ENCODE measurements around the gene TRAPPC3L. TPM values are rescaled to one million over a fixed set of nuclear protein-coding genes. Genes with fewer than 3 reads are reported as not detected.
A peak's percentile ranks its signal among the peaks of the same experiment; 100 is the strongest.

Gene TRAPPC3L
- total and polyA plus RNA-seq, 9 of the 15 experiments (the other 6 are each of a cell fraction or from before 2014, with no cell fraction given): not detected

- peak; percentile 24; the same call in 1 of the 2 replicates for TF ChIP-seq USF2 (CRISPR knock-in tag; IDR thresholded peaks at IDR 0.05)
- no peak for TF ChIP-seq ZNF766 (CRISPR knock-in tag; conservative IDR thresholded peaks at IDR 0.05)
- TF ChIP-seq NR4A1 (CRISPR knock-in tag; IDR thresholded peaks at IDR 0.05): no peak
- no peak for TF ChIP-seq NR4A1 (tag; IDR thresholded peaks at IDR 0.05)
- TF ChIP-seq ZKSCAN1 (IDR thresholded peaks at IDR 0.05; ENCODE audit: low read depth, low read length): no peak
- TF ChIP-seq CTBP1 (IDR thresholded peaks at IDR 0.05; ENCODE audit: borderline replicate concordance): peak; percentile 64; the same call in 1 of the 2 replicates
- TF ChIP-seq CBFB (CRISPR knock-in tag; IDR thresholded peaks at IDR 0.05): no peak
- TF ChIP-seq MEIS2 (IDR thresholded peaks at IDR 0.05; ENCODE audit: partially characterized antibody): peak; percentile 65
- TF ChIP-seq EP400 (IDR thresholded peaks at IDR 0.05): no peak
- no peak for TF ChIP-seq FOXM1 (IDR thresholded peaks at IDR 0.05; ENCODE audit: low read depth)
- TF ChIP-seq FOXM1 (CRISPR knock-in tag; IDR thresholded peaks at IDR 0.05; ENCODE audit: low read depth): no peak
- no peak for TF ChIP-seq CUX1 (CRISPR knock-in tag; IDR thresholded peaks at IDR 0.05)
- TF ChIP-seq SMARCB1 (IDR thresholded peaks at IDR 0.05; ENCODE audit: insufficient read length, low read depth): no peak
- TF ChIP-seq PRMT5 (CRISPR knock-in tag; IDR thresholded peaks at IDR 0.05): no peak
- TF ChIP-seq TFAP4 (CRISPR knock-in tag; IDR thresholded peaks at IDR 0.05; ENCODE audit: borderline replicate concordance): no peak
- 0 out of 2 replicates have a peak, but pooled peaks have one; percentile 21 for TF ChIP-seq TCF3 (CRISPR knock-in tag; IDR thresholded peaks at IDR 0.05)
- no peak for TF ChIP-seq STAT5A (IDR thresholded peaks at IDR 0.05; ENCODE audit: borderline replicate concordance, low read length)
These were observed 23.6 kb upstream of the TRAPPC3L start (continued) for GRCh38 chr6:116568821-116569755.
